ENCODE results near the gene ZNF195. TPM values are rescaled to one million over a fixed set of nuclear protein-coding genes. Genes with fewer than 3 reads are reported as not detected.

Gene ZNF195
- total RNA-seq, 1 experiment from 2014 or later, result 13.4 TPM

DNA sequence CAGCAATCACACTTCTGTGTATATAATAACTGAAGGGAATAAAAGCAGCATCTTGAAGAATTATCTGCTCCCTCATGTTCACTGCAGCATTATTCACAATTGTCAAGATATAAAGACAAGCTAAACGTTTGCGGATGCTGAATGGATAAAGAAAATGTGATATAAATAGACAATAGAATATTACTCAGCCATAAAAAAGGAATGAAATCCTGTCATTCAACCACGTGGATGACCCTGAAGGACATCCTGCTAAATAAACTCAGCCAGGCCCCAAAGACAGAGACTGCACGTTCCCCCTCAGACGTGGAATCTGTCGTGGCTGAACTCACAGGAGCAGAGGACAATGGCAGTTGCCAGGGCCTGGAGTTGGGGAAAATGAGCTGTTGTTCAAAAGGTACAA lies 9.6 kb downstream of the ZNF195 start:
- Histone ChIP-seq H3K4me1 (replicated peaks; ENCODE audit: insufficient read depth) (no peaks in the 10 kb centered on the region), H3K27me3 (ENCODE audit: insufficient read depth, low read depth) (no peaks in the 10 kb centered on the region), H3K27ac (no peak overlapping the region), H2AFZ (no peak overlapping the region), H4K20me1 (ENCODE audit: insufficient read depth) (no peaks in the 10 kb centered on the region), H3K9me3 (ENCODE audit: insufficient read depth, low read depth) (peaks cover 24% of the 10 kb centered on the region; the same call in 1 of the 2 replicates), H3K36me3 (ENCODE audit: low read depth) (peaks cover 51% of the 10 kb centered on the region), H3K4me3 (no peak overlapping the region), H3K9me2 (ENCODE audit: insufficient read depth) (no peaks in the 10 kb centered on the region), H3F3A (ENCODE audit: insufficient read depth, low read depth) (no peaks in the 10 kb centered on the region), H3K79me2 (ENCODE audit: low read depth) (peaks cover 5% of the 10 kb centered on the region), H3K4me2 (no peak overlapping the region)
- ChIA-PET POLR2A (ENCODE audit: unreplicated experiment) (no interaction called here), CTCF (no interaction called here)
- BruUV-seq (replicated peaks), result no TSS peak
- no peak for DNase-seq
- no peak for TF ChIP-seq EZH2 (IDR thresholded peaks at IDR 0.05; ENCODE audit: low read depth)
- TF ChIP-seq, protein P1, sequence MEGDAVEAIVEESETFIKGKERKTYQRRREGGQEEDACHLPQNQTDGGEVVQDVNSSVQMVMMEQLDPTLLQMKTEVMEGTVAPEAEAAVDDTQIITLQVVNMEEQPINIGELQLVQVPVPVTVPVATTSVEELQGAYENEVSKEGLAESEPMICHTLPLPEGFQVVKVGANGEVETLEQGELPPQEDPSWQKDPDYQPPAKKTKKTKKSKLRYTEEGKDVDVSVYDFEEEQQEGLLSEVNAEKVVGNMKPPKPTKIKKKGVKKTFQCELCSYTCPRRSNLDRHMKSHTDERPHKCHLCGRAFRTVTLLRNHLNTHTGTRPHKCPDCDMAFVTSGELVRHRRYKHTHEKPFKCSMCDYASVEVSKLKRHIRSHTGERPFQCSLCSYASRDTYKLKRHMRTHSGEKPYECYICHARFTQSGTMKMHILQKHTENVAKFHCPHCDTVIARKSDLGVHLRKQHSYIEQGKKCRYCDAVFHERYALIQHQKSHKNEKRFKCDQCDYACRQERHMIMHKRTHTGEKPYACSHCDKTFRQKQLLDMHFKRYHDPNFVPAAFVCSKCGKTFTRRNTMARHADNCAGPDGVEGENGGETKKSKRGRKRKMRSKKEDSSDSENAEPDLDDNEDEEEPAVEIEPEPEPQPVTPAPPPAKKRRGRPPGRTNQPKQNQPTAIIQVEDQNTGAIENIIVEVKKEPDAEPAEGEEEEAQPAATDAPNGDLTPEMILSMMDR (conservative IDR thresholded peaks at IDR 0.05), result no peak
- intact Hi-C loops (cut with micrococcal nuclease; ENCODE audit: unreplicated experiment), result no loop called here

DNA sequence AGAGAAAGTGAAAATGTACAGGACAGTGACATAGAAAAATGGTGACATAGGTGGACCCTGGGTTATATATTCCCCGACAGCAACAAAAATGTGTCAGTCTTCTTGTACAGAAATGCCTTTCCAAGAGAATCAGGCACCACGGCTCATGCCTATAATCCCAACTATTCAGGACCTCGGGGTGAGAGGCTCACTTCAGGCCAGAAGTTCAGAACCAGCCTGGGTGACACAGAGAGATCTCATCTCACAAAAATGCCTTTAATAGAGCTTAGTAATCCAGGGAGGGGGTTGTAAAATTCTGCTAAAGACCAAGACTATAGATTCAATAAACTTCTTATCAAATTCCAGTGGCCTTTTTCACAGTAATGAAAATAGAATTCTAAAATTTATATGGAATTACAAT lies 10.7 kb downstream of the ZNF195 start:
- Histone ChIP-seq H3K9me2 (ENCODE audit: insufficient read depth) (no peaks in the 10 kb centered on the region), H3F3A (ENCODE audit: insufficient read depth, low read depth) (no peaks in the 10 kb centered on the region), H4K20me1 (ENCODE audit: insufficient read depth) (no peaks in the 10 kb centered on the region), H3K9me3 (ENCODE audit: insufficient read depth, low read depth) (peaks cover 30% of the 10 kb centered on the region; the same call in 1 of the 2 replicates), H3K4me3 (no peak overlapping the region), H3K79me2 (ENCODE audit: low read depth) (no peaks in the 10 kb centered on the region; the same call in 1 of the 2 replicates), H3K36me3 (ENCODE audit: low read depth) (peaks cover 55% of the 10 kb centered on the region), H3K4me1 (replicated peaks; ENCODE audit: insufficient read depth) (no peaks in the 10 kb centered on the region), H3K4me2 (no peak overlapping the region), H2AFZ (no peak overlapping the region), H3K27ac (no peak overlapping the region), H3K27me3 (ENCODE audit: insufficient read depth, low read depth) (no peaks in the 10 kb centered on the region)
- ChIA-PET POLR2A (ENCODE audit: unreplicated experiment) (no interaction called here), CTCF (no interaction called here)
- BruUV-seq (replicated peaks), result no TSS peak
- intact Hi-C loops (cut with micrococcal nuclease; ENCODE audit: unreplicated experiment), result no loop called here
- TF ChIP-seq, protein P1 (conservative IDR thresholded peaks at IDR 0.05), result no peak
- TF ChIP-seq EZH2 (IDR thresholded peaks at IDR 0.05; ENCODE audit: low read depth), result no peak
- DNase-seq, result no peak

DNA sequence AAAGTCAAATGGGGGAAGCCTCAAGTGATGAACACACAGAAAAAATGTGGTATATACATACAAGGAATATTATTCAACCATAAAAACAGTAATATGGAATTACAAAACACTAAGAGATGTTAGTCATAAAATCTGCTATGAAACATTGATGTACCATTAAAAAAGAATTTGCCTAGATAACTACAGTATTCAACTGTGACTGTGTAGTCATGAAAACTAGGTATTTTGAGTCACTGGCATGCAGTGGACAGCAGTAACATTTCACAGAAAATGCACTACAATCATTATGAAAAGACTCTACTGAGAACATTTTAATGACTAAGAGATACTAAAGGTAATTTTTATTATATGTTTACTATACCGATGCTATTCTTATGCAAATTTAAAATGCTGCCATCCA lies 11.7 kb downstream of the ZNF195 start:
- intact Hi-C loops (cut with micrococcal nuclease; ENCODE audit: unreplicated experiment), result no loop called here
- CTCF ChIA-PET, result no interaction called here

More for the DNA sequence above, 11.7 kb downstream of the ZNF195 start:
- Histone ChIP-seq H3K36me3 (ENCODE audit: low read depth) (peaks cover 64% of the 10 kb centered on the region), H3K27ac (no peak overlapping the region), H3K4me2 (no peak overlapping the region), H3F3A (ENCODE audit: insufficient read depth, low read depth) (no peaks in the 10 kb centered on the region), H3K27me3 (ENCODE audit: insufficient read depth, low read depth) (no peaks in the 10 kb centered on the region), H3K9me3 (ENCODE audit: insufficient read depth, low read depth) (peaks cover 40% of the 10 kb centered on the region), H4K20me1 (ENCODE audit: insufficient read depth) (no peaks in the 10 kb centered on the region), H3K9me2 (ENCODE audit: insufficient read depth) (no peaks in the 10 kb centered on the region), H2AFZ (no peak overlapping the region), H3K79me2 (ENCODE audit: low read depth) (no peaks in the 10 kb centered on the region), H3K4me1 (replicated peaks; ENCODE audit: insufficient read depth) (no peaks in the 10 kb centered on the region), H3K4me3 (no peak overlapping the region)
- no TSS peak for BruUV-seq (replicated peaks)
- no peak for TF ChIP-seq EZH2 (IDR thresholded peaks at IDR 0.05; ENCODE audit: low read depth)
- TF ChIP-seq, protein P1 (conservative IDR thresholded peaks at IDR 0.05), result no peak
- no peak for DNase-seq
- POLR2A ChIA-PET (ENCODE audit: unreplicated experiment), result no interaction called here

Measured in PC-9 (cell line).